SK-N-SH (cell line): ENCODE data around the gene UBAC2. TPM values are rescaled to one million over a fixed set of nuclear protein-coding genes. Genes with fewer than 3 reads are reported as not detected.

Source experiments
- CTCF ChIA-PET: fragments of 300-600, 350-600 bp; formaldehyde crosslinking; extraction: SDS; loops from one replicate; lab custom pipeline; 2021; lab: Yijun Ruan, JAX
- POLR2A ChIA-PET: fragments of 350-600 bp; sonication (Branson Sonifier 250); formaldehyde crosslinking; extraction: SDS; loops from one replicate; lab custom pipeline; 2020; ENCODE audit warnings: antibody characterized with exemption, inconsistent platforms; lab: Yijun Ruan, JAX
- DNase-seq: peaks from one replicate; pipeline ENCODE4 v3.0.0; 2012
- H2AFZ ChIP-seq: fragments of 200-600 bp; sonication (generic); 2 replicates; pipeline ENCODE4 v1.8.1; 2016; ENCODE audit warnings: antibody characterized with exemption, mild to moderate bottlenecking, low read depth
- H3F3A ChIP-seq: fragments of 200-600 bp; sonication (generic); replicated peaks from 2 replicates; pipeline ENCODE3; 2016; ENCODE audit warnings: antibody characterized with exemption, mild to moderate bottlenecking; ENCODE audit not compliant: insufficient read depth
- H3K27ac ChIP-seq, 2 experiments: fragments of 200-500 bp in 1 of 2; fragments of 200-600 bp in 1 of 2; sonication (Bioruptor generic) in 1 of 2; sonication (generic), shearing (Covaris generic) in 1 of 2; 2 replicates each; pipeline versions ENCODE4 v1.5.1 to v1.6.1; 2014 to 2016; ENCODE audit warnings: low read depth in 2 of 2, inconsistent platforms in 1 of 2, low read length in 1 of 2, mild to moderate bottlenecking in 1 of 2, mixed read lengths in 1 of 2
- H3K27me3 ChIP-seq: fragments of 200-600 bp; sonication (generic), shearing (Covaris generic); 2 replicates; pipeline ENCODE4 v1.6.1; 2016; ENCODE audit warnings: mixed run types; ENCODE audit not compliant: insufficient read depth
- H3K36me3 ChIP-seq, 2 experiments: fragments of 200-500 bp in 1 of 2; fragments of 200-600 bp in 1 of 2; sonication (Bioruptor generic) in 1 of 2; sonication (generic) in 1 of 2; replicated peaks in 1 of 2; 2 replicates each; pipeline versions ENCODE3 to v1.5.1; 2014 to 2016; ENCODE audit warnings: low read length in 1 of 2, mild to moderate bottlenecking in 1 of 2; ENCODE audit not compliant: insufficient read depth in 2 of 2, control insufficient read depth in 1 of 2
- H3K4me1 ChIP-seq, 2 experiments: fragments of 200-500 bp in 1 of 2; fragments of 200-600 bp in 1 of 2; sonication (Bioruptor generic) in 1 of 2; sonication (generic), shearing (Covaris generic) in 1 of 2; 2 replicates each; pipeline versions ENCODE4 v1.5.1 to v1.6.1; 2014 to 2016; ENCODE audit warnings: low read depth in 1 of 2, low read length in 1 of 2, mixed run types in 1 of 2; ENCODE audit not compliant: insufficient read depth in 2 of 2, control insufficient read depth in 1 of 2
- H3K4me2 ChIP-seq: fragments of 200-600 bp; sonication (generic), shearing (Covaris generic); 2 replicates; pipeline ENCODE4 v1.6.1; 2017; ENCODE audit warnings: mixed run types
- H3K4me3 ChIP-seq, 2 experiments: fragments of 200-500 bp in 1 of 2; fragments of 200-600 bp in 1 of 2; sonication (Bioruptor generic) in 1 of 2; sonication (generic), shearing (Covaris generic) in 1 of 2; 2 replicates each; pipeline versions ENCODE4 v1.5.1 to v1.8.1; 2014 to 2016; ENCODE audit warnings: low read depth in 2 of 2, inconsistent platforms in 1 of 2, low read length in 1 of 2, mild to moderate bottlenecking in 1 of 2, mixed read lengths in 1 of 2, moderate library complexity in 1 of 2
- H3K79me2 ChIP-seq: fragments of 200-600 bp; sonication (generic); 2 replicates; pipeline ENCODE4 v1.8.1; 2017; ENCODE audit warnings: mild to moderate bottlenecking; ENCODE audit not compliant: insufficient read depth
- H3K9ac ChIP-seq: fragments of 200-600 bp; sonication (generic); 2 replicates; pipeline ENCODE4 v1.6.1; 2017; ENCODE audit warnings: mixed run types
- H3K9me2 ChIP-seq: fragments of 200-600 bp; sonication (generic); 2 replicates; pipeline ENCODE4 v1.6.1; 2017; ENCODE audit warnings: mixed run types
- H3K9me3 ChIP-seq: fragments of 200-600 bp; sonication (generic); 2 replicates; pipeline ENCODE4 v1.6.1; 2017; ENCODE audit warnings: mixed run types, mild to moderate bottlenecking, moderate library complexity
- H4K20me1 ChIP-seq: fragments of 200-600 bp; sonication (generic); 2 replicates; pipeline ENCODE4 v1.6.1; 2017; ENCODE audit warnings: mild to moderate bottlenecking, mixed run types; ENCODE audit not compliant: insufficient read depth
- CHD2 ChIP-seq: fragments of 150-350 bp; IDR thresholded peaks from 2 replicates; pipeline ENCODE4 v1.6.1; 2018; ENCODE audit warnings: low read length; ENCODE audit not compliant: partially characterized antibody
- EP300 ChIP-seq, 2 experiments: IDR thresholded peaks; 2 replicates each; pipeline versions ENCODE4 v1.4.0 to v1.6.1; 2012; ENCODE audit warnings: borderline replicate concordance in 1 of 2, low read depth in 1 of 2, low read length in 1 of 2
- EZH2phosphoT487 ChIP-seq: fragments of 200-600 bp; sonication (generic); IDR thresholded peaks from 2 replicates; pipeline ENCODE4 v1.6.1; 2017; ENCODE audit warnings: low read depth, mixed run types, mild to moderate bottlenecking, antibody characterized with exemption, moderate library complexity, borderline replicate concordance
- FOSL2 ChIP-seq: IDR thresholded peaks from 2 replicates; pipeline ENCODE4 v1.4.0; 2012; ENCODE audit warnings: low read depth, mild to moderate bottlenecking, moderate library complexity, borderline replicate concordance
- GABPA ChIP-seq: IDR thresholded peaks from 2 replicates; pipeline ENCODE4 v1.4.0; 2012; ENCODE audit warnings: low read depth, mild to moderate bottlenecking
- JUND ChIP-seq: IDR thresholded peaks from 2 replicates; pipeline ENCODE4 v1.4.0; 2012
- MEF2A ChIP-seq: IDR thresholded peaks from 2 replicates; pipeline ENCODE4 v1.4.0; 2012; ENCODE audit warnings: low read depth, borderline replicate concordance
- NFIC ChIP-seq: IDR thresholded peaks from 2 replicates; pipeline ENCODE4 v1.4.0; 2012; ENCODE audit warnings: borderline replicate concordance
- NRF1 ChIP-seq: IDR thresholded peaks from 2 replicates; pipeline ENCODE4 v1.6.1; 2012; ENCODE audit warnings: low read depth, mild to moderate bottlenecking, low read length
- POLR2AphosphoS5 ChIP-seq: IDR thresholded peaks from 2 replicates; pipeline ENCODE4 v1.6.1; 2012; ENCODE audit warnings: low read depth, low read length
- RAD21 ChIP-seq: IDR thresholded peaks from 2 replicates; pipeline ENCODE4 v1.6.1; 2012; ENCODE audit warnings: mild to moderate bottlenecking, low read length
- RXRA ChIP-seq: IDR thresholded peaks from 2 replicates; pipeline ENCODE4 v1.4.0; 2012; ENCODE audit warnings: low read depth, mild to moderate bottlenecking, borderline replicate concordance
- TEAD4 ChIP-seq: IDR thresholded peaks from 2 replicates; pipeline ENCODE4 v1.4.0; 2012; ENCODE audit warnings: mild to moderate bottlenecking, borderline replicate concordance; ENCODE audit not compliant: insufficient read depth
- USF1 ChIP-seq: IDR thresholded peaks from 2 replicates; pipeline ENCODE4 v1.4.0; 2012; ENCODE audit warnings: low read depth, borderline replicate concordance
- USF2 ChIP-seq: fragments of 150-350 bp; IDR thresholded peaks from 2 replicates; pipeline ENCODE4 v1.6.1; 2017; ENCODE audit warnings: antibody characterized with exemption, low read length, low read depth, borderline replicate concordance
- YY1 ChIP-seq: IDR thresholded peaks from 2 replicates; pipeline ENCODE4 v1.4.0; 2012; ENCODE audit warnings: low read depth, mild to moderate bottlenecking
- WGBS: methylation state at CpG from one replicate; pipeline ENCODE4 v1.1.6; 2017; ENCODE audit warnings: low lambda C conversion rate; 5-methylcytosine and 5-hydroxymethylcytosine counted together
- polyA plus RNA-seq, 3 experiments: library from polyadenylated mRNA; depleted of rRNA; stranded (reverse); fragments of >200 nt; gene quantifications; 2 replicates each; pipeline ENCODE4 v1.2.3, GENCODE V29; 2012

UBAC2 gene
- polyA plus RNA-seq, 1 of the 3 experiments (the other 2 are of a cell fraction), result 79.0 TPM

- peaks cover 6 to 12% of the 10 kb centered on the region in 2 experiments; a peak in 3 of 4 replicates for H3K4me1 ChIP-seq
- peaks cover 11% of the 10 kb centered on the region for H3F3A ChIP-seq
- no peak for DNase-seq
- H3K4me2 ChIP-seq, result no peak overlapping the region
- H3K9me3 ChIP-seq, result no peaks in the 10 kb centered on the region
- no peak overlapping the region for H3K4me3 ChIP-seq
- no peak overlapping the region for H2AFZ ChIP-seq
- CTCF ChIA-PET, result interaction anchor here (0.7 to 2.0 kb wide), 4 partner anchors 33 to 276 kb away, joined by 3 to 7 read pairs (median 7); no protein-coding TSS in a partner anchor
- no peaks in the 10 kb centered on the region for H3K9me2 ChIP-seq
- H3K9ac ChIP-seq, result no peak overlapping the region
- H3K27me3 ChIP-seq, result no peaks in the 10 kb centered on the region
- 95% methylated on average over 8 of the region's 8 CpGs for WGBS
- no peak overlapping the region for H3K27ac ChIP-seq
- no peaks in the 10 kb centered on the region for H4K20me1 ChIP-seq
- H3K36me3 ChIP-seq, result peaks cover 3 to 5% of the 10 kb centered on the region in 2 experiments
- no peaks in the 10 kb centered on the region for H3K79me2 ChIP-seq
- TF ChIP-seq NFIC, result no peak
- no peak for TF ChIP-seq YY1
- TF ChIP-seq USF2, result no peak
- no peak for TF ChIP-seq TEAD4
- no peak for TF ChIP-seq MEF2A
- no peak for TF ChIP-seq EZH2phosphoT487
- TF ChIP-seq FOSL2, result no peak
- no peak for TF ChIP-seq JUND
- TF ChIP-seq GABPA, result no peak
- TF ChIP-seq POLR2AphosphoS5, result no peak
- TF ChIP-seq USF1, result no peak
- TF ChIP-seq EP300 (IDR thresholded peaks at IDR 0.05; ENCODE audit: borderline replicate concordance in 1 of 2, low read depth in 1 of 2, low read length in 1 of 2), result no peak
- TF ChIP-seq RXRA, result no peak
- TF ChIP-seq NRF1, result no peak
- TF ChIP-seq CHD2, result no peak
- TF ChIP-seq, all 33 proteins: peak for 0
- POLR2A ChIA-PET, result no interaction called here
Measured at GRCh38 chr13:99302637-99303505, 102.2 kb downstream of the UBAC2 start.

- 93% methylated on average over 14 of the region's 14 CpGs for WGBS
- no peaks in the 10 kb centered on the region for H3K9me3 ChIP-seq
- H3K36me3 ChIP-seq, result peaks cover 0 to 5% of the 10 kb centered on the region in 2 experiments
- ChIA-PET CTCF (interaction anchor here (0.7 to 2.0 kb wide), 4 partner anchors 34 to 275 kb away, joined by 3 to 7 read pairs (median 5); no protein-coding TSS in a partner anchor), POLR2A (no interaction called here)
- TF ChIP-seq NRF1 (no peak), RAD21 (no peak)
- H3K79me2 ChIP-seq, result no peaks in the 10 kb centered on the region
- H3K27ac ChIP-seq, result no peak overlapping the region
- no peaks in the 10 kb centered on the region for H3K9me2 ChIP-seq
- no peak overlapping the region for H3K4me3 ChIP-seq
- H3F3A ChIP-seq, result peaks cover 13% of the 10 kb centered on the region
- H2AFZ ChIP-seq, result no peak overlapping the region
- no peak overlapping the region for H3K9ac ChIP-seq
- H3K27me3 ChIP-seq, result no peaks in the 10 kb centered on the region
- no peak for DNase-seq
- H3K4me1 ChIP-seq, result peaks cover 10 to 14% of the 10 kb centered on the region in 2 experiments; a peak in 3 of 4 replicates
- H3K4me2 ChIP-seq, result no peak overlapping the region
- no peaks in the 10 kb centered on the region for H4K20me1 ChIP-seq
Measured at GRCh38 chr13:99303863-99304521, 103.3 kb downstream of the UBAC2 start.
